Activated CD4-positive, alpha-beta memory T cell treated with anti-CD3 and anti-CD28 coated beads for 36 hours (primary cell): ENCODE results near the gene BEND3. TPM values are rescaled to one million over a fixed set of nuclear protein-coding genes. Genes with fewer than 3 reads are reported as not detected.
"Not testable (repeated sequence)": the region's sequence is repeated elsewhere in the genome, so short reads cannot be mapped to it uniquely, and the experiment has no call there.

Experiments
- CTCF ChIA-PET: fragments of 350-600 bp; sonication (Branson Sonifier 250); formaldehyde crosslinking; loops from one replicate; lab custom pipeline; 2021; ENCODE audit warnings: antibody characterized with exemption, inconsistent platforms; lab: Charles Lee
- POLR2A ChIA-PET: fragments of 350-600 bp; sonication (Branson Sonifier 250); formaldehyde crosslinking; loops from one replicate; lab custom pipeline; 2021; ENCODE audit warnings: antibody characterized with exemption; lab: Charles Lee
- DNase-seq: peaks from one replicate; pipeline ENCODE4 v3.0.0-alpha.2; 2020
- H3K27ac Mint-ChIP-seq: one replicate; pipeline ENCODE4 v1.8.0; 2021; ENCODE audit warnings: mixed read lengths
- H3K27me3 Mint-ChIP-seq: one replicate; pipeline ENCODE4 v1.8.0; 2021; ENCODE audit warnings: mixed read lengths
- H3K36me3 Mint-ChIP-seq: one replicate; pipeline ENCODE4 v1.8.0; 2021; ENCODE audit warnings: mixed read lengths
- H3K4me1 Mint-ChIP-seq: one replicate; pipeline ENCODE4 v1.8.0; 2021; ENCODE audit warnings: low read depth, mixed read lengths
- H3K4me3 Mint-ChIP-seq: one replicate; pipeline ENCODE4 v1.8.0; 2021; ENCODE audit warnings: mild to moderate bottlenecking, mixed read lengths
- H3K9me3 Mint-ChIP-seq: one replicate; pipeline ENCODE4 v1.8.0; 2021; ENCODE audit warnings: mixed read lengths
- intact Hi-C: fragments of 100-400 bp; cut with micrococcal nuclease; formaldehyde crosslinking; loops from one replicate; pipeline ENCODE4 v1.15.1; 2023
- total RNA-seq, 2 experiments: library from RNA; stranded (reverse); gene quantifications; one replicate each; pipeline ENCODE4 v1.2.3, GENCODE V29; 2021

BEND3 gene
- 1 to 10 TPM; 4.4 to 4.5 TPM for total RNA-seq

DNA sequence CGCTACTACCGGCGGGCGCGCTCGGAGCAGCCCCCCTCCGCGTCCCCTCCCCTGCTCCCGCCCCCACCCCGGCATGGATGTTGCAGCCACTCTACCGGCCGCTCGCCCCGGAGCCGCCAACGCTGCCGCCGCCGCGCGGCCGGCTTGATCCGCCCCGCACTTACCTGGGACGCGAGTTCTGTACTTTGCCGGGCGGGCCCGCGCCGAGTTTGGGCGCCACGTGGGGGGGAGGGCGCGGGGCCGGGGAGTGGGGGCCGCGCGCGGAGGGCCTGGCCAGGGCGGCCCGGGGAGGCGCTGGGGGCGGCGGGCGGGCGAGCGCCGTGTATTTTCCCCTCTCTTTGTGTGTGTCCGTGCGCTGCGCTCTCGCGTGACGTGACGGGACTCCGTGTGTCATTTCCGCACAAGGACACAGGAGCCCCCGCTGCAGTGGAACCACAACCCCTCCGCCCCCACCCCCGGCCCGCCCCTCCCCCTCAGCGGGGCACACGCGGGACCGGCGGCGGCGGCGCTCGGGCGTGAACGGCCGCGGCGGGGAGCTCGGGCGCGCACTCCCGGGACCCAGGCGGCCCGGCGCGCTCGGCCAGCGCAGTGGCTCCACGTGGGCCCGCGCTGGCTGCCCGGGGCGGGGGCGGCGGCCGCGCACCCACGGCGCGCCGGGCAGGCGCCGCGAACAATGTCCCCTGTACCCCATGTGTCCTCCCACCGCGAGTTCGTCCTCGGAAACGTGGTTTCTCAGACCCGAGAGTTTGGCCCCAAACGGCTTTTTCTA is at the start of gene BEND3:
Gene BEND3, minus strand, starts transcription at position 590 of the 769 bp plus-strand sequence. CDS start 16,230 bp downstream, outside the sequence.
- intact Hi-C loops, result loop anchor here (1.0 to 10.0 kb wide), 3 partner anchors 53 to 340 kb away; partner anchors contain the start of genes MTRES1 and PDSS2
- H3K4me1 Mint-ChIP-seq, result peaks cover 18% of the 10 kb centered on the region
- ChIA-PET CTCF (interaction anchor here (0.5 to 1.9 kb wide), 7 partner anchors 10 to 344 kb away, joined by 3 to 10 read pairs (median 4); partner anchors contain the start of genes MTRES1 and PDSS2), POLR2A (interaction anchor here (0.9 to 1.1 kb wide), 2 partner anchors 53 to 87 kb away, joined by 3 to 4 read pairs; partner anchors contain the start of gene MTRES1)
- no peaks in the 10 kb centered on the region for H3K36me3 Mint-ChIP-seq
- peak; percentile 45 for DNase-seq
- H3K9me3 Mint-ChIP-seq, result no peaks in the 10 kb centered on the region
- H3K27me3 Mint-ChIP-seq, result peaks cover 7% of the 10 kb centered on the region
- no peak within 1 kb of the TSS for H3K27ac Mint-ChIP-seq
- peak within 1 kb of the TSS; percentile 71 for H3K4me3 Mint-ChIP-seq

DNA sequence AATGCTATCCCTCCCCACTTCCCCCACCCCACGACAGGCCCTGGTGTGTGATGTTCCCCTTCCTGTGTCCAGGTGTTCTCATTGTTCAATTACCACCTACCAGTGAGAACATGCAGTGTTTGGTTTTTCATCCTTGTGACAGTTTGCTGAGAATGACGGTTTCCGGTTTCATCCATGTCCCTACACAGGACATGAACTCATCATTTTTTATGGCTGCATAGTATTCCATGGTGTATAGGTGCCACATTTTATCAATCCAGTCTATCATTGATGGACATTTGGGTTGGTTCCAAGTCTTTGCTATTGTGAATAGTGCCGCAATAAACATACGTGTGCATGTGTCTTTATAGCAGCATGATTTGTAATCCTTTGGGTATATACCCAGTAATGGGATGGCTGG is 49.0 kb upstream of the BEND3 start:
- POLR2A ChIA-PET, H3K36me3 Mint-ChIP-seq, H3K9me3 Mint-ChIP-seq, H3K4me1 Mint-ChIP-seq, DNase-seq, H3K4me3 Mint-ChIP-seq, CTCF ChIA-PET, H3K27me3 Mint-ChIP-seq, intact Hi-C loops, H3K27ac Mint-ChIP-seq: not testable (repeated sequence)

DNA sequence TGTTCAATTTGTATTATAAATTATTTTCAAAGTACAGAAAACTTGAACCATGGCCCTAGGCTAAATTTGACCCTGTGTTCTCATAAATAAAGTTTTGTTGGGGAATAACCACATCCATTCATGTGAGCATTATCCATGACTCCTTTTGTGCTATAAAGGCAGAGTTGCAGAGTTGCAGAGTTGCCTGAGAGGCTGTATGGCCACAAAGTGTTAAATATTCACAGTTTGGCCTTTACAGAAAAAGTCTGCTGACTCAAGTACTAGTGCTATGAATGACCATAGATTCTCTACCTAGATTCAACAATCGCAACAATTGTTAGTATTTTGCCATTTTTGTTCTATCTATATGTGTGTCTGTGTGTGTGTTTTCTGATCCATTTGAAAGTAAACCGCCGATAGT is 46.2 kb upstream of the BEND3 start:
- no peak for DNase-seq
- ChIA-PET CTCF (no interaction called here), POLR2A (no interaction called here)
- Mint-ChIP-seq H3K4me3 (no peak overlapping the region), H3K27ac (no peak overlapping the region), H3K36me3 (no peaks in the 10 kb centered on the region), H3K4me1 (no peaks in the 10 kb centered on the region), H3K9me3 (no peaks in the 10 kb centered on the region), H3K27me3 (no peaks in the 10 kb centered on the region)
- intact Hi-C loops, result no loop called here

DNA sequence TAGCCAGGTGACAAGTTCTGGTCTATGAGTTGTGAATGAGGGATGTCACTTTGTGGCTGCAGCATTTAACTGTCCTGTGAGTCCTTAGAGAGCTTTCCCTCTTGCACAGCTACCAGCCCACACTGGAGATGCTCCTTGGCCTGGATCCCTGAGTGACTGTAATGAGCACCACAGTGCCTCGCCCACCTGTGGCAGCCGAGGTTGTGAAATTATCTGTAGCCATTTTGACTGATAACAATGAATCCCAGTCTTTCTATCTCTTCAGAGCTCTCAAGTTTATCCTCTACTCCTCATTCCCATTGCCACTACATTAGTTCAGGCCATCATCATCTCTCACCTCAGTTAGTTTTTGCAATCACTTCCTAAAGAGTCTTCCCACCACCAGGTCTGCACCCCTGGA is 41.3 kb upstream of the BEND3 start:
- Mint-ChIP-seq H3K27me3 (no peaks in the 10 kb centered on the region), H3K4me3 (no peak overlapping the region), H3K4me1 (no peaks in the 10 kb centered on the region), H3K9me3 (no peaks in the 10 kb centered on the region), H3K36me3 (no peaks in the 10 kb centered on the region), H3K27ac (no peak overlapping the region)
- no peak for DNase-seq
- intact Hi-C loops, result no loop called here
- POLR2A ChIA-PET, result no interaction called here
- CTCF ChIA-PET, result no interaction called here

DNA sequence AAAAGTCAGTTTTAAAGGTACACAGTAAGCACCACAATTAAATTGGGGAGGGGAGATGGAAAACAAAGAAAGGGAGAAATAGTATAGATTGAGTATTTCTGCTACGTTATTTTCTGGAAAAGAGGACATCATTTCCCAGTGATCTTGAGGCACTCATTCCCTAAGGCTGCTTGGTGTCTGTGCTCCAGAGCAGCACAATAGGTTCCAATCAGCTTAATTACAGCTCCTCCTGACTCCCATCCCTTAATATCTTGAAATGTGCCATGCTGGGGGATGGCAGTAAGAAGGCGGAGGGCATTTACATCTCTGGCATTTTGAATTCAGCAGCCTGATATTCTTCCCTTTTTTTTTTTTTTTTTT is 39.5 kb upstream of the BEND3 start:
- DNase-seq, result no peak
- Mint-ChIP-seq H3K36me3 (no peaks in the 10 kb centered on the region), H3K4me3 (no peak overlapping the region), H3K4me1 (no peaks in the 10 kb centered on the region), H3K27ac (no peak overlapping the region), H3K9me3 (no peaks in the 10 kb centered on the region), H3K27me3 (no peaks in the 10 kb centered on the region)
- CTCF ChIA-PET, result no interaction called here
- POLR2A ChIA-PET, result no interaction called here
- intact Hi-C loops, result no loop called here

DNA sequence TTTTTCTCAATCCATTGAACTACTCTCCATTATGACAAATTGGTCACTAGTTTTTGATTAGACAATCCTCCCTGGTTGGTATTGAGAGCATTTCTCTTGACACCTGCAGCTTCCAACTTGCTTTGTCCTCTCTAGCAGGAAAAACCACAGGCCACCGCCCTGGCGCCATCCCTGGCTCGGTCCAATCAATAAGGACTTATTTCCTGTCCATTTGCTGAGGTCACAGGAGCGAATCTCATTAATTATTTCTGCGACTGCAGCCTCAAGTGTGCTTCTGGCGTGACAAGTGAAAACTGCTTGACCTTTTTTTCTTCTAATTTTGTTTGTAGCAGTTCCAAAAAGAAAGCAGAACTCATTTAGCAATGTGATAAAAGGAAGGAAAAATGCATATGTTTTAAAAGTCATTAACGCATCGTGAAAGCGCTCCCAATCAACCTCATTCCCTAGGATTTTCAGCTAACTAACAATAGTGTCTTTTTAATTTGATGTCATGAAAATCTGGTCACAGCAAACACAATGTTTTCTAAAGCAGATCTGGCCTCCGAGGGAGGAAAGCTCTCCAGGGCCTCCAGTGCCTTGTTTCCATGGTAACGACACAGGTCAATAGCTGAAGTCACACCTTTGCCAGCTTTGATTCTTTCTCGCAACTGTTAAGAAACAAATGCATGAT is 39.0 kb upstream of the BEND3 start:
- POLR2A ChIA-PET, result no interaction called here
- intact Hi-C loops, result no loop called here
- CTCF ChIA-PET, result no interaction called here

DNA sequence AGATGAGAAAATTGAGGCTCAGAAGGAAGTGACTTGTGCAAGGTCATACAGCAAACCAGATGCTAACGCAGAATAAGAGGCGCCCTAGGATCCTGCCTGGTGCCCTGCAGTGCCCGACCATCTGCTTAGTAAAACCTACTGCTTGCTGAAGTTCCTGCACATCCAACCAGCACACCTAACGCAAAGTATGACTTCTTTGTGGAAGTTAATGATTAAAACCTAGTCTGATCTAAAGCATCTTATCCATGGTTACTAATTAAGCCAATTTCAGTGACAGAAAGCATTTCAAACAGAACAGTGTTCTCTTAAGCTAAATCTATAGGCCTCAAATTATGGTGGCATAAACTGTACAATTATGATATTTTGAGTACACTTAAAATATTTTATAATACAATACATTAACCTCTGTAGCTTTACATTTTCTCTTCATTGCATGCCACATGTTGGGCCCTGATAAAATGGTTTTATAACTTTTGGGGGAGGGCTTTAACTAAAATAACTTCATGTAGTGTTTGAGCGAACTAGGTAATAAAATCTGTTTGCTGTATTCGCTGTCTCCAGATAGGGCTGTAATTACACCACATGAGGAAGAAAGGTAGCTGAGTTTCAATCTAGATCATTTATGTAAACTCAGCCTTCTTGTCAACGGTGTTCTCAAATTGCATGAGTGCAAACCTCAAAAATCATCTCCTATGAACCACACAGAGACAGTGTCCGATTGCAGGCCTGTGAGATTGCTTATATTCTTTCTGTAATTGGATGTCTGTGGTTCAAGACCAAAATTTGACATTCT is 37.5 kb upstream of the BEND3 start:
- POLR2A ChIA-PET, result no interaction called here
- H3K27me3 Mint-ChIP-seq, result no peaks in the 10 kb centered on the region
- intact Hi-C loops, result no loop called here

More for the DNA sequence above, 39.0 kb upstream of the BEND3 start:
- no peak overlapping the region for H3K4me3 Mint-ChIP-seq
- no peak for DNase-seq
- H3K27me3 Mint-ChIP-seq, result no peaks in the 10 kb centered on the region
- no peaks in the 10 kb centered on the region for H3K4me1 Mint-ChIP-seq
- H3K9me3 Mint-ChIP-seq, result no peaks in the 10 kb centered on the region
- no peaks in the 10 kb centered on the region for H3K36me3 Mint-ChIP-seq
- H3K27ac Mint-ChIP-seq, result no peak overlapping the region

DNA sequence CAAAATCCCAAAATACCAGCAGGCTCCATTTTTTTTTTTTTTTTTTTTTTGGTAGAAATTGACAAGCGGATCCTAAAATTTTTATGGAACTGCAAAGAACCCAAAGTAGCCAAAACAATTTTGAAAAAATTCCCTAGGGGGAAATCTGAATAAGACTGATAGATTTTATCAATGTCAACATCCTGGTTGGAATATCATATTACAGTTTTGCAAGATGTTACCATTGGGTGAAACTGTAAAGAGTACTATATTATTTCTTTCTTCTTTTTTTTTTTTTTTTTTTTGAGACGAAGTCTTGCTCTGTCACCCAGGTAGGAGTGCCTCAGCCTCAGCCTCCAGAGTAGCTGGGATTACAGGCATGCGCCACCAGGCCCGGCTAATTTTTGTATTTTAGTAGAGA is 29.4 kb upstream of the BEND3 start:
- POLR2A ChIA-PET, result no interaction called here
- no peaks in the 10 kb centered on the region for H3K27me3 Mint-ChIP-seq
- CTCF ChIA-PET, result no interaction called here
- H3K4me3 Mint-ChIP-seq, result no peak overlapping the region
- H3K36me3 Mint-ChIP-seq, result no peaks in the 10 kb centered on the region
- intact Hi-C loops, result no loop called here
- H3K27ac Mint-ChIP-seq, result no peak overlapping the region
- no peaks in the 10 kb centered on the region for H3K4me1 Mint-ChIP-seq
- H3K9me3 Mint-ChIP-seq, result no peaks in the 10 kb centered on the region
- DNase-seq, result no peak

More for the DNA sequence above, 37.5 kb upstream of the BEND3 start:
- no peak overlapping the region for H3K27ac Mint-ChIP-seq
- H3K9me3 Mint-ChIP-seq, result no peaks in the 10 kb centered on the region
- H3K36me3 Mint-ChIP-seq, result no peaks in the 10 kb centered on the region
- H3K4me3 Mint-ChIP-seq, result no peak overlapping the region
- H3K4me1 Mint-ChIP-seq, result no peaks in the 10 kb centered on the region
- DNase-seq, result no peak
- CTCF ChIA-PET, result no interaction called here

DNA sequence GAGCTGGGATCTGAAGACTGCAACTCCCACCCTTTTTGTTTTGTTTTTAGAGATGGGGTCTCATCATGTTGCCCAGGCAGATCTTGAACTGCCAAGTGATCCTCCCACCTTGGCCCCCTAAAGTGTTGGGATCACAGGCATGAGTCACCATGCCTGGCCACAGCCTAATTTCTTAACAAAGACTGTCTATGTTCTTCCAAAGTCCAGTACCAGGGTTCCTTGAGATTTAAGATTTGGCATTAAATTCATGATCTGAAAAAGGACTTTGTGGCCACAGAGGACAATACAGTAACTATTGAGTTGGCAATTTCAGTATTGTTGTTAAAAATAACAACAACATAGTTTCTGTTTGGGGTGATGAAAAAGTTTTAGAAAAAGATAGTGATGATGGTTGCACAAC is 28.7 kb upstream of the BEND3 start:
- Mint-ChIP-seq H3K9me3 (no peaks in the 10 kb centered on the region), H3K27me3 (no peaks in the 10 kb centered on the region), H3K4me3 (no peak overlapping the region), H3K4me1 (no peaks in the 10 kb centered on the region), H3K36me3 (no peaks in the 10 kb centered on the region), H3K27ac (no peak overlapping the region)
- intact Hi-C loops, result no loop called here
- CTCF ChIA-PET, result no interaction called here
- DNase-seq, result no peak
- POLR2A ChIA-PET, result no interaction called here

DNA sequence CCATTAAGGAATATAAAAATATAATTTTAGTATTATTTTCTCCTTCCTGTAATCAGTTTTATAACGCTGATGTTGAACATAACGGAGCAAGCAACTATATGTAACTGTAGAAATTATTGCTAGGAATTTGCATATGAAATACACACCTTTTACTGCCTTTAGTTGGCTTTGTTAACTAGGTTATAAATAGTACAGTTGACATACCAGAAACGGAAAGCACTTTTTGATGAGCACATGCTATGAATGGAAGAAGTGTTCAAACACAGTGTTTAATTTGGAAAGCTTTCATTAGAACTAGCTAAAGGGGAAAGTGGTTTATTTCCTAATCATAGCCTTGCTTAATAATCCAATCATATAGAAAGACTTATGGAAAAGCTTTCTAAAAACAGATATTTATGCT is 25.3 kb upstream of the BEND3 start:
- no peak for DNase-seq
- Mint-ChIP-seq H3K4me3 (no peak overlapping the region), H3K27me3 (no peaks in the 10 kb centered on the region), H3K27ac (no peak overlapping the region), H3K9me3 (no peaks in the 10 kb centered on the region), H3K4me1 (no peaks in the 10 kb centered on the region), H3K36me3 (no peaks in the 10 kb centered on the region)
- ChIA-PET POLR2A (no interaction called here), CTCF (no interaction called here)
- intact Hi-C loops, result no loop called here

DNA sequence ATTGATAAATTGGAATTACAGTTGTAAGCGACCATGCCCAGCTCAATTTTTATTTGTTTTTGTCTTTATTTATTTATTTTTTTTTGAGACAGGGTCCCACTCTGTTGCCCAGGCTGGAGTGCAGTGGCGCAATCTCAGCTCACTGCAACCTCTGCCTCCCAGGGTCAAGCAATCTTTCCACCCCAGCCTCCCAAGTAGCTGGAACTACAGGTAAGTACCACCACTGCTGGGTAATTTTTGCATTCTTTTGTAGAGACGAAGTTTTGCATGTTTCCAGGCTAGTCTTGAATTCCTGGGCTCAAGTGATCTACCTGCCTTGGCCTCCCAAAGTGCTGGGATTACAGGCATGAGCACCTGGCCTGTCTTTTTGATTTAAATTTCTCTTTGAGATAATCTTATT is 21.0 kb upstream of the BEND3 start:
- H3K27ac Mint-ChIP-seq, H3K27me3 Mint-ChIP-seq, H3K36me3 Mint-ChIP-seq, H3K4me1 Mint-ChIP-seq, DNase-seq, H3K9me3 Mint-ChIP-seq, CTCF ChIA-PET, H3K4me3 Mint-ChIP-seq, POLR2A ChIA-PET: not testable (repeated sequence)
- intact Hi-C loops, result loop anchor here (10.0 kb wide), 1 partner anchor 538 kb away; no protein-coding TSS in a partner anchor
